Esophagus muscularis mucosa (tissue), 4 donors: ENCODE measurements around the gene VNN1. TPM values are rescaled to one million over a fixed set of nuclear protein-coding genes. Genes with fewer than 3 reads are reported as not detected.
A peak's percentile ranks its signal among the peaks of the same experiment; 100 is the strongest.

Experiments
- DNase-seq: peaks from one replicate; pipeline ENCODE4 v3.0.0-alpha.2; 2017; ENCODE audit errors: extremely low spot score
- H3K27ac ChIP-seq, 4 donors: fragments of 200-600 bp; sonication (generic); replicated peaks in 1 of 4; 1 replicate in 3 of 4; 2 replicates in 1 of 4; pipeline ENCODE4 v1.5.1; 2016 to 2019; ENCODE audit warnings: mild to moderate bottlenecking in 1 of 4
- H3K27me3 ChIP-seq, 4 donors: fragments of 200-600 bp; sonication (generic); one replicate each; pipeline versions ENCODE4 v1.5.1 to v1.6.0; 2016 to 2019
- H3K36me3 ChIP-seq, 4 donors: fragments of 200-600 bp; sonication (generic); one replicate each; pipeline ENCODE4 v1.5.1; 2016 to 2019
- H3K4me1 ChIP-seq, 4 donors: fragments of 200-600 bp; sonication (generic); one replicate each; pipeline ENCODE4 v1.5.1; 2016 to 2019
- H3K4me3 ChIP-seq, 4 donors: fragments of 200-600 bp; sonication (generic); 1 replicate in 2 of 4; 2 replicates in 2 of 4; pipeline ENCODE4 v1.5.1; 2016 to 2019; ENCODE audit warnings: mild to moderate bottlenecking in 4 of 4, moderate library complexity in 1 of 4
- H3K9me3 ChIP-seq, 4 donors: fragments of 200-600 bp; sonication (generic); 1 replicate in 3 of 4; 2 replicates in 1 of 4; pipeline ENCODE4 v1.5.1; 2016 to 2019
- EP300 ChIP-seq: sonication (generic); formaldehyde crosslinking; IDR thresholded peaks from one replicate; pipeline ENCODE4 v1.6.1; 2017; ENCODE audit warnings: antibody characterized with exemption
- POLR2A ChIP-seq: fragments of 450-650 bp; IDR thresholded peaks from one replicate; pipeline ENCODE4 v1.6.1; 2017; ENCODE audit warnings: antibody characterized with exemption, moderate library complexity, mild to moderate bottlenecking, low read depth
- POLR2AphosphoS5 ChIP-seq, 2 donors: sonication (generic); formaldehyde crosslinking; IDR thresholded peaks; one replicate each; pipeline ENCODE4 v1.6.1; 2017; ENCODE audit warnings: antibody characterized with exemption in 2 of 2
- WGBS: methylation state at CpG from one replicate; pipeline ENCODE4 v1.1.5; 2018; 5-methylcytosine and 5-hydroxymethylcytosine counted together
- intact Hi-C: fragments of 100-400 bp; cut with DNase I; formaldehyde crosslinking; loops from one replicate; pipeline ENCODE4 v1.15.1; 2023
- total RNA-seq, 4 donors: library from RNA; depleted of rRNA; stranded (reverse); fragments of >200 nt; gene quantifications; one replicate each; pipeline versions ENCODE4 v1.1.0 to v1.2.1, GENCODE V29; 2016
- TF ChIP-seq, protein P1 (sequence below), 3 experiments: fragments of 200-600 bp in 2 of 3; fragments of 450-650 bp in 1 of 3; sonication (generic) in 2 of 3; IDR thresholded peaks; one replicate each; pipeline ENCODE4 v1.5.1; 2017 to 2019; ENCODE audit warnings: antibody characterized with exemption in 3 of 3, mild to moderate bottlenecking in 2 of 3, moderate library complexity in 1 of 3

Gene VNN1
- total RNA-seq, 4 donors from 2014 or later = 0.57 to 2.7 (median 1.3) TPM

GRCh38 chr6:132715881-132716637, 2.2 kb upstream of the VNN1 start:
- no peak for TF ChIP-seq POLR2A
- TF ChIP-seq EP300 = no peak
- TF ChIP-seq, protein P1, sequence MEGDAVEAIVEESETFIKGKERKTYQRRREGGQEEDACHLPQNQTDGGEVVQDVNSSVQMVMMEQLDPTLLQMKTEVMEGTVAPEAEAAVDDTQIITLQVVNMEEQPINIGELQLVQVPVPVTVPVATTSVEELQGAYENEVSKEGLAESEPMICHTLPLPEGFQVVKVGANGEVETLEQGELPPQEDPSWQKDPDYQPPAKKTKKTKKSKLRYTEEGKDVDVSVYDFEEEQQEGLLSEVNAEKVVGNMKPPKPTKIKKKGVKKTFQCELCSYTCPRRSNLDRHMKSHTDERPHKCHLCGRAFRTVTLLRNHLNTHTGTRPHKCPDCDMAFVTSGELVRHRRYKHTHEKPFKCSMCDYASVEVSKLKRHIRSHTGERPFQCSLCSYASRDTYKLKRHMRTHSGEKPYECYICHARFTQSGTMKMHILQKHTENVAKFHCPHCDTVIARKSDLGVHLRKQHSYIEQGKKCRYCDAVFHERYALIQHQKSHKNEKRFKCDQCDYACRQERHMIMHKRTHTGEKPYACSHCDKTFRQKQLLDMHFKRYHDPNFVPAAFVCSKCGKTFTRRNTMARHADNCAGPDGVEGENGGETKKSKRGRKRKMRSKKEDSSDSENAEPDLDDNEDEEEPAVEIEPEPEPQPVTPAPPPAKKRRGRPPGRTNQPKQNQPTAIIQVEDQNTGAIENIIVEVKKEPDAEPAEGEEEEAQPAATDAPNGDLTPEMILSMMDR (IDR thresholded peaks at IDR 0.05) = no peak
- no peak for TF ChIP-seq POLR2AphosphoS5 (IDR thresholded peaks at IDR 0.05)
- no peak for DNase-seq
- 89% methylated on average over 9 of the region's 9 CpGs for WGBS
- intact Hi-C loops = no loop called here
- H3K27me3 ChIP-seq = no peaks in the 10 kb centered on the region
- no peak overlapping the region for H3K4me3 ChIP-seq
- no peaks in the 10 kb centered on the region for H3K36me3 ChIP-seq
- no peaks in the 10 kb centered on the region for H3K4me1 ChIP-seq
- no peak overlapping the region for H3K27ac ChIP-seq
- H3K9me3 ChIP-seq = no peaks in the 10 kb centered on the region

DNA sequence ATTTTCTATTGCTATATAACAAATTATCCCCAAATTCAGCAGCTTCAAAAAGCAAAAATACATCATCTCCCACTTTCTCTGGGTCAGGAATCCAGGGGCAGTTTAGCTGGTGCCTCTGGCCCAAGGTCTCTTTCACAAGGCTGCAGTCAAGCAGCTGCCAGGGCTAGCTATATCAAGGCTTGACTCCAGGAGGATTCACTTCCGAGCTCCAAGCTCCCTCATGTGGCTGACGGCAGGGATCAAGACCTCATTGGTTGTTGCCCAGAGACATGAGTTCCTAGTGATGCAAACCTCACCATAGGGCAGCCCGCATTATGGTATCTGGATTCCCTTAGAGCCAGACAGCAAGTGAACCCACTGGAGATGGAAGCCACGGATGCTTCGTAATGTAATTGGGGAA, 1.3 kb upstream of the VNN1 start:
- H3K27ac ChIP-seq = no peak overlapping the region

DNA sequence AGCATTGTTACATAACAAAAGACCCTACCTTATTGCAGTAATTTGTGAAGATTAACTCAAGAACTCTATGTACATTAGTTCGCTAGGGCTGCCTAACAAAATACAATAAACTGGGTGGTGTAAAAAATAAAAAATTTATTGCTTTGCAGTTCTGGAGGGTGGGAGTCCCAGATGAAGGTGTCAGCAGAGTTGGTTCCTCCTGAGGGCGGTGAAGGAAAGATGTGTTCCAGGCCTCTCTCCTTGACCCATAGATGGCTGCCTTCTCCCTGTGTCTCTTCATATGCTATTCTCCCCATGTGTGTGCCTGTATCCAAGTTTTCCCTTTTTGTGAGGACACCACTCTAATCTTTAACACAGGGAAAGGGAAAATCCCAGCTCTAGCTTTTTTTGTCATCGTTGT, 305 bp upstream of the VNN1 start:
- H3K4me3 ChIP-seq = no peak overlapping the region
- intact Hi-C loops = no loop called here
- 90% methylated on average over 3 of the region's 3 CpGs for WGBS
- no peaks in the 10 kb centered on the region for H3K4me1 ChIP-seq
- no peaks in the 10 kb centered on the region for H3K27me3 ChIP-seq
- H3K36me3 ChIP-seq = no peaks in the 10 kb centered on the region
- DNase-seq = no peak
- TF ChIP-seq EP300 (no peak), POLR2AphosphoS5 (IDR thresholded peaks at IDR 0.05) (no peak), POLR2A (no peak)
- TF ChIP-seq, protein P1 (IDR thresholded peaks at IDR 0.05) = no peak
- no peak overlapping the region for H3K27ac ChIP-seq
- H3K9me3 ChIP-seq = no peaks in the 10 kb centered on the region

More for the DNA sequence above, 1.3 kb upstream of the VNN1 start:
- Histone ChIP-seq H3K9me3 (no peaks in the 10 kb centered on the region), H3K4me3 (no peak overlapping the region), H3K36me3 (no peaks in the 10 kb centered on the region), H3K4me1 (no peaks in the 10 kb centered on the region), H3K27me3 (no peaks in the 10 kb centered on the region)
- no peak for TF ChIP-seq EP300
- TF ChIP-seq POLR2A = no peak
- TF ChIP-seq, protein P1 (IDR thresholded peaks at IDR 0.05) = no peak
- TF ChIP-seq POLR2AphosphoS5 (IDR thresholded peaks at IDR 0.05) = no peak
- intact Hi-C loops = no loop called here
- DNase-seq = no peak
- 59% methylated on average over 5 of the region's 5 CpGs for WGBS

- Histone ChIP-seq H3K27me3 (no peaks in the 10 kb centered on the region), H3K27ac (peak overlapping the region in 1 of 4 donors; percentile 40), H3K36me3 (no peaks in the 10 kb centered on the region), H3K9me3 (no peaks in the 10 kb centered on the region), H3K4me1 (no peaks in the 10 kb centered on the region), H3K4me3 (no peak overlapping the region)
- WGBS = 71% methylated on average over 4 of the region's 4 CpGs
- intact Hi-C loops = no loop called here
- TF ChIP-seq, protein P1 (IDR thresholded peaks at IDR 0.05) = no peak
- TF ChIP-seq EP300 (no peak), POLR2A (no peak), POLR2AphosphoS5 (IDR thresholded peaks at IDR 0.05) (no peak)
- DNase-seq = no peak
These were observed 1.5 kb downstream of the VNN1 start for GRCh38 chr6:132712366-132712765.

DNA sequence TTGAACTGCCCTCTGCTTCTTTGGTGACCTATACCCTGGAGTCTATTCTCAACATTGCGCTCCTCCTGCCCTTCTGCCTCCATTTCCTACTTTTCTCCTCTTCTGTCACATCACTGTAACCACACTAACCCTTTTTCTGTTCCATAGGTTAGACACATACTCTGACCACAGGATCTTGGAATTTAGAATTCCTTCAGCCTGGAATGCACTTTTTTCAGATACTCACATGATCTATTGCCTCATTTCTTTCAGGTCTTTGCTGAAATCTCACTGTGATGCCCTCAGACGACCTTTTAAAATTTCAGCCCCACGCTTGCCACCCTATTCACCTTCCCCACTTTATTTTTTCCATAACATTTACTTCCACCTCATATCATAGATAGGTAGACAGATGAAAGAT, 5.1 kb downstream of the VNN1 start:
- no peak overlapping the region for H3K27ac ChIP-seq
- no peaks in the 10 kb centered on the region for H3K27me3 ChIP-seq
- H3K4me3 ChIP-seq = no peak overlapping the region
- TF ChIP-seq, protein P1 (IDR thresholded peaks at IDR 0.05) = no peak
- TF ChIP-seq POLR2A = no peak
- TF ChIP-seq POLR2AphosphoS5 (IDR thresholded peaks at IDR 0.05) = no peak
- TF ChIP-seq EP300 = no peak
- H3K36me3 ChIP-seq = no peaks in the 10 kb centered on the region
- 81% methylated on average over 3 of the region's 3 CpGs for WGBS
- no peak for DNase-seq
- intact Hi-C loops = no loop called here
- H3K9me3 ChIP-seq = peaks cover 0 to 6% (median 1%) of the 10 kb centered on the region in 4 donors
- H3K4me1 ChIP-seq = no peaks in the 10 kb centered on the region
